Trophoblast cell (in vitro differentiated cells and primary cell): Measurements from ENCODE around the gene TMEM126B.

ENCODE experiments used
- DNase-seq, 2 donors: peaks; one replicate each; pipeline ENCODE4 v3.0.0-alpha.2; 2016
- H2AFZ ChIP-seq: 2 replicates; pipeline ENCODE4 v1.6.1; 2013; ENCODE audit warnings: low read length, moderate library complexity, mild to moderate bottlenecking; ENCODE audit not compliant: insufficient read depth, poor library complexity
- H2AK5ac ChIP-seq: 2 replicates; pipeline ENCODE4 v1.6.1; 2013; ENCODE audit warnings: mild to moderate bottlenecking, low read length
- H2BK120ac ChIP-seq: 2 replicates; pipeline ENCODE4 v1.6.1; 2013; ENCODE audit warnings: low read length, mild to moderate bottlenecking, moderate library complexity; ENCODE audit not compliant: insufficient read depth, poor library complexity
- H2BK12ac ChIP-seq: 2 replicates; pipeline ENCODE4 v1.6.1; 2013; ENCODE audit warnings: mild to moderate bottlenecking, low read length, moderate library complexity
- H2BK5ac ChIP-seq: 2 replicates; pipeline ENCODE4 v1.6.1; 2013; ENCODE audit warnings: low read length, low read depth, moderate library complexity, mild to moderate bottlenecking; ENCODE audit not compliant: poor library complexity
- H3K14ac ChIP-seq: 2 replicates; pipeline ENCODE4 v1.6.1; 2013; ENCODE audit warnings: mild to moderate bottlenecking, low read length
- H3K18ac ChIP-seq: 2 replicates; pipeline ENCODE4 v1.6.1; 2013; ENCODE audit warnings: mild to moderate bottlenecking, low read length
- H3K23ac ChIP-seq: 2 replicates; pipeline ENCODE4 v1.6.1; 2013; ENCODE audit warnings: low read length
- H3K27ac ChIP-seq: 2 replicates; pipeline ENCODE4 v1.5.1; 2013; ENCODE audit warnings: low read depth, mild to moderate bottlenecking, inconsistent platforms, low read length, moderate library complexity
- H3K27me3 ChIP-seq: 2 replicates; pipeline ENCODE4 v1.6.1; 2013; ENCODE audit warnings: inconsistent platforms, mild to moderate bottlenecking, low read length, moderate library complexity; ENCODE audit not compliant: insufficient read depth
- H3K36me3 ChIP-seq, 2 experiments: 1 replicate in 1 of 2; 2 replicates in 1 of 2; pipeline ENCODE4 v1.6.1; 2013; ENCODE audit warnings: low read length in 2 of 2, mild to moderate bottlenecking in 2 of 2, moderate library complexity in 1 of 2; ENCODE audit not compliant: insufficient read depth in 2 of 2, control insufficient read depth in 1 of 2
- H3K4ac ChIP-seq: 2 replicates; pipeline ENCODE4 v1.6.1; 2013; ENCODE audit warnings: low read depth, mild to moderate bottlenecking, low read length, moderate library complexity
- H3K4me1 ChIP-seq, 2 experiments: 1 replicate in 1 of 2; 2 replicates in 1 of 2; pipeline ENCODE4 v1.6.1; 2013; ENCODE audit warnings: low read length in 2 of 2, mild to moderate bottlenecking in 2 of 2, moderate library complexity in 1 of 2; ENCODE audit not compliant: insufficient read depth in 2 of 2, control insufficient read depth in 1 of 2
- H3K4me2 ChIP-seq: 2 replicates; pipeline ENCODE4 v1.6.1; 2013; ENCODE audit warnings: inconsistent platforms, mild to moderate bottlenecking, low read length, moderate library complexity
- H3K4me3 ChIP-seq: 2 replicates; pipeline ENCODE4 v1.5.1; 2013; ENCODE audit warnings: mild to moderate bottlenecking, low read depth, low read length, inconsistent platforms
- H3K79me1 ChIP-seq: one replicate; pipeline ENCODE4 v1.6.1; 2013; ENCODE audit warnings: low read length
- H3K79me2 ChIP-seq: 2 replicates; pipeline ENCODE4 v1.6.1; 2013; ENCODE audit warnings: low read length, mild to moderate bottlenecking; ENCODE audit not compliant: control insufficient read depth, insufficient read depth, poor library complexity
- H3K9ac ChIP-seq: 2 replicates; pipeline ENCODE4 v1.6.1; 2013; ENCODE audit warnings: mild to moderate bottlenecking, low read length
- H3K9me3 ChIP-seq: 2 replicates; pipeline ENCODE4 v1.6.1; 2013; ENCODE audit warnings: low read depth, mild to moderate bottlenecking, control low read depth, inconsistent platforms, low read length; ENCODE audit not compliant: insufficient read depth
- H4K12ac ChIP-seq: 2 replicates; pipeline ENCODE4 v1.6.1; 2013; ENCODE audit warnings: low read depth, mild to moderate bottlenecking, low read length, moderate library complexity
- H4K8ac ChIP-seq: 2 replicates; pipeline ENCODE4 v1.6.1; 2013; ENCODE audit warnings: low read depth, mild to moderate bottlenecking, low read length, moderate library complexity
- H4K91ac ChIP-seq: one replicate; pipeline ENCODE4 v1.6.1; 2013; ENCODE audit warnings: low read depth, mild to moderate bottlenecking, low read length, moderate library complexity
- WGBS: extraction: QIAGEN DNeasy Blood & Tissue Kit; methylation state at CpG from one replicate; pipeline ENCODE4 v1.1.7; 2013; ENCODE audit warnings: missing lambda C conversion rate; ENCODE audit not compliant: insufficient read length, insufficient coverage; ENCODE audit errors: extremely low coverage; 5-methylcytosine and 5-hydroxymethylcytosine counted together

Gene TMEM126B

GRCh38 chr11:85685820-85686459 is 57.5 kb downstream of the TMEM126B start, which contains the start of gene CCDC89:
TSS of gene CCDC89 (minus strand) at chr11:85686195. CDS start at chr11:85686130, 65 bp downstream.
- H2BK5ac ChIP-seq, result no peak within 1 kb of the TSS
- H3K23ac ChIP-seq, result no peak within 1 kb of the TSS
- H4K91ac ChIP-seq, result no peak within 1 kb of the TSS
- no peak within 1 kb of the TSS for H2AFZ ChIP-seq
- no peak within 1 kb of the TSS for H2BK120ac ChIP-seq
- H3K79me2 ChIP-seq, result peaks cover 2% of the 10 kb centered on the region
- H3K4me2 ChIP-seq, result no peak within 1 kb of the TSS
- peak in 1 of 2 donors; percentile 25 for DNase-seq
- peak within 1 kb of the TSS; percentile 31 for H4K8ac ChIP-seq
- no peaks in the 10 kb centered on the region for H3K79me1 ChIP-seq
- H3K4me1 ChIP-seq, result peaks cover 0 to 5% of the 10 kb centered on the region in 2 experiments
- no peaks in the 10 kb centered on the region for H3K36me3 ChIP-seq
- H3K4me3 ChIP-seq, result no peak within 1 kb of the TSS
- H3K27me3 ChIP-seq, result no peaks in the 10 kb centered on the region
- no peak within 1 kb of the TSS for H3K27ac ChIP-seq
- H3K14ac ChIP-seq, result no peak within 1 kb of the TSS
- no peak within 1 kb of the TSS for H2AK5ac ChIP-seq
- no peak within 1 kb of the TSS for H2BK12ac ChIP-seq
- no peak within 1 kb of the TSS for H3K4ac ChIP-seq
- H3K9ac ChIP-seq, result no peak within 1 kb of the TSS
- H3K18ac ChIP-seq, result no peak within 1 kb of the TSS
- peaks cover 2% of the 10 kb centered on the region for H3K9me3 ChIP-seq
- WGBS, result no CpG with 5 or more reads among the region's 13 CpGs
- no peak within 1 kb of the TSS for H4K12ac ChIP-seq
